Upper lobe of left lung (tissue), 6 donors: ENCODE data around the gene ERICH3. TPM values are rescaled to one million over a fixed set of nuclear protein-coding genes. Genes with fewer than 3 reads are reported as not detected.

Experiments
- ATAC-seq, 2 donors: fragments of 200-7000 bp; cut with Tn5 transposase; one replicate each; pipeline ENCODE4 v1.9.1; 2022; ENCODE audit warnings: mild to moderate bottlenecking in 2 of 2, moderate library complexity in 2 of 2; ENCODE audit not compliant: low FRiP score in 2 of 2
- DNase-seq, 2 donors: peaks; one replicate each; pipeline ENCODE4 v3.0.0-alpha.2; 2019 to 2020
- H3K27ac ChIP-seq, 4 donors: fragments of 200-600 bp; sonication (generic); one replicate each; pipeline ENCODE4 v1.5.1; 2016 to 2019
- H3K27me3 ChIP-seq, 4 donors: fragments of 200-600 bp; sonication (generic); one replicate each; pipeline ENCODE4 v1.5.1; 2017 to 2019
- H3K36me3 ChIP-seq, 4 donors: fragments of 200-600 bp; sonication (generic); one replicate each; pipeline ENCODE4 v1.5.1; 2016 to 2019
- H3K4me1 ChIP-seq, 4 donors: fragments of 200-600 bp; sonication (generic); one replicate each; pipeline ENCODE4 v1.5.1; 2018 to 2019
- H3K4me3 ChIP-seq, 4 donors: fragments of 200-600 bp; sonication (generic); one replicate each; pipeline ENCODE4 v1.5.1; 2017 to 2019; ENCODE audit warnings: mild to moderate bottlenecking in 2 of 4, moderate library complexity in 1 of 4
- H3K9me3 ChIP-seq, 4 donors: fragments of 200-600 bp; sonication (generic); one replicate each; pipeline ENCODE4 v1.5.1; 2018 to 2019
- EP300 ChIP-seq, 4 donors: sonication (generic); formaldehyde crosslinking; IDR thresholded peaks; one replicate each; pipeline ENCODE4 v1.5.1; 2017; ENCODE audit warnings: antibody characterized with exemption in 4 of 4, control low read depth in 2 of 4
- POLR2A ChIP-seq, 4 donors: fragments of 450-650 bp; IDR thresholded peaks; one replicate each; pipeline ENCODE4 v1.5.1; 2016 to 2017; ENCODE audit warnings: antibody characterized with exemption in 4 of 4, mild to moderate bottlenecking in 2 of 4
- POLR2AphosphoS5 ChIP-seq, 2 donors: sonication (generic); formaldehyde crosslinking; IDR thresholded peaks; one replicate each; pipeline ENCODE4 v1.5.1; 2017; ENCODE audit warnings: antibody characterized with exemption in 2 of 2
- WGBS, 2 donors: methylation state at CpG; one replicate each; pipeline ENCODE4 v1.1.5; 2017 to 2018; 5-methylcytosine and 5-hydroxymethylcytosine counted together
- total RNA-seq, 6 donors: library from RNA; depleted of rRNA in 4 of 6; stranded (reverse); fragments of >200 nt in 4 of 6; gene quantifications; one replicate each; pipeline versions ENCODE4 v1.1.0 to v1.2.1, GENCODE V29; 2016 to 2021
- TF ChIP-seq, protein P1 (sequence below), 6 experiments: fragments of 450-650 bp in 4 of 6; fragments of 200-600 bp in 2 of 6; sonication (generic) in 2 of 6; IDR thresholded peaks; one replicate each; pipeline ENCODE4 v1.5.1; 2016 to 2019; ENCODE audit warnings: antibody characterized with exemption in 6 of 6
- donor health status: DM: no; HTN: no; CAD: no; lungs with moderate emphysema.
- donor health status: DM: no; HTN: yes; CAD: no; lungs with severe emphysema.

Gene ERICH3
- total RNA-seq, 6 donors from 2014 or later: 0.23 to 37.5 (median 3.7) TPM

DNA sequence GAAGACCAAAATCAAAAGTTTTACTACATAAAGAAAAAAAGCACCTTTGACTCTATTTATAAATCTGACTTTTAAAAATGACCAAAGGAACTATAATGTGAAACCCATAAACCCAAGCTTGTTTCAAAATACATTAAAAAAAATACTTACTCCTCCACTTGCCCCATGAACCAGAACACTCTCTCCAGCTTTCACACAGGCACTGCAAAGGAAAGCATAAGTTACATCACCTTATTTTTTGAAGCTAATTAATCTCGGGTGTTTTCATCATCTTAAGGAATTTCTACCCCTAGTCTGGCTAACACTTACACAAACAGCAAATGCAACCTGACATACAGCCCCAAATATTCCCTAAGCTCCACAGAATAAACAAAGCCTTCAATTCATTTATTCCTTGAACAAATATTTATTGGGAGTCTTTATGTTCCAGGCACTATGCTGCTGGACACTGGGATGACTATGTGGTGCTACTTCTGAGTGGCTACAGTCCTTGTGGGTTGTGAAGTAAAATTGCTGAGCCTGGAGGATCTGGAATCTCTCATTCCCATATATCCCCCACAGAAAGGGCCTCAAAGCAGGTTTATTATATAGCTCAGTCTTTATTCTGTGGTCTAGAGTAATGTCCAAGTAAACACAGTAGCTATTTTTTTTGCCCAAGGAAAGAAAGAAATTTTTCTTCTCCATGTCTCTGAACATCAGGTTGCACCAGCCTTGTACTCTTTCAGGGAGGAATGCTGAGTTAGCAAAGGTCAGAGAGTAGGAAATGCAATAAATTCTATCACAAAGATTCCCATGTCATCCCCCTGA lies 41.0 kb upstream of the ERICH3 start:
- 68 to 79% methylated on average over 1 of the region's 1 CpG for WGBS, 2 donors
- peaks cover 5 to 92% (median 34%) of the 10 kb centered on the region in 4 donors for H3K36me3 ChIP-seq

DNA sequence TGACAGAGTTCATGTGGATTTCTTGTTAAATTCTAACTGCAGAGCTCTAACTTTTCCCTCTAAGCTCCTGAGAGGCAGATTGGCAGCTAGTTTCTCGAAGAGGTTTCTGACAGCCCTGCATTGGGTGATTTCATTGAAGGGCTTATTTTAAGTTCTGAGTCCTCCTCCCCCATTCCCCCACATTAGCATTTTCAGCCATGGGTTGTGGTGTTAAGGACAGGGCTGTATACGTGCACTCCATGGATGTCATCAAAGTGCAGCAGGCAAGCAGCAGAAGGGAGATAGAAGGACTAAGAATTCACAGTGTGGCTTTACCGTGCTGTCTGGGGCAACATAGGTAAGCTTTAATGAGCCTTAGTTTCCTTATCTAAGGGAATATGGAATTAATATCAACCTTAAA lies 40.3 kb upstream of the ERICH3 start:
- no peak overlapping the region for H3K27ac ChIP-seq

More for the DNA sequence above, 41.0 kb upstream of the ERICH3 start:
- Histone ChIP-seq H3K4me3 (no peak overlapping the region), H3K27ac (no peak overlapping the region), H3K27me3 (no peaks in the 10 kb centered on the region), H3K4me1 (no peaks in the 10 kb centered on the region), H3K9me3 (no peaks in the 10 kb centered on the region)
- ATAC-seq (no peak), DNase-seq (no peak)
- TF ChIP-seq POLR2A (IDR thresholded peaks at IDR 0.05) (no peak), EP300 (IDR thresholded peaks at IDR 0.05) (no peak), POLR2AphosphoS5 (IDR thresholded peaks at IDR 0.05) (no peak)
- TF ChIP-seq, protein P1, sequence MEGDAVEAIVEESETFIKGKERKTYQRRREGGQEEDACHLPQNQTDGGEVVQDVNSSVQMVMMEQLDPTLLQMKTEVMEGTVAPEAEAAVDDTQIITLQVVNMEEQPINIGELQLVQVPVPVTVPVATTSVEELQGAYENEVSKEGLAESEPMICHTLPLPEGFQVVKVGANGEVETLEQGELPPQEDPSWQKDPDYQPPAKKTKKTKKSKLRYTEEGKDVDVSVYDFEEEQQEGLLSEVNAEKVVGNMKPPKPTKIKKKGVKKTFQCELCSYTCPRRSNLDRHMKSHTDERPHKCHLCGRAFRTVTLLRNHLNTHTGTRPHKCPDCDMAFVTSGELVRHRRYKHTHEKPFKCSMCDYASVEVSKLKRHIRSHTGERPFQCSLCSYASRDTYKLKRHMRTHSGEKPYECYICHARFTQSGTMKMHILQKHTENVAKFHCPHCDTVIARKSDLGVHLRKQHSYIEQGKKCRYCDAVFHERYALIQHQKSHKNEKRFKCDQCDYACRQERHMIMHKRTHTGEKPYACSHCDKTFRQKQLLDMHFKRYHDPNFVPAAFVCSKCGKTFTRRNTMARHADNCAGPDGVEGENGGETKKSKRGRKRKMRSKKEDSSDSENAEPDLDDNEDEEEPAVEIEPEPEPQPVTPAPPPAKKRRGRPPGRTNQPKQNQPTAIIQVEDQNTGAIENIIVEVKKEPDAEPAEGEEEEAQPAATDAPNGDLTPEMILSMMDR (IDR thresholded peaks at IDR 0.05): no peak

GRCh38 chr1:74712881-74713280 lies 39.3 kb upstream of the ERICH3 start:
- DNase-seq (no peak), ATAC-seq (peak in 1 of 2 donors; percentile 61)

More for the DNA sequence above, 40.3 kb upstream of the ERICH3 start:
- H3K4me1 ChIP-seq: no peaks in the 10 kb centered on the region
- no peaks in the 10 kb centered on the region for H3K27me3 ChIP-seq
- TF ChIP-seq POLR2A (IDR thresholded peaks at IDR 0.05): no peak
- no peak for TF ChIP-seq EP300 (IDR thresholded peaks at IDR 0.05)
- TF ChIP-seq POLR2AphosphoS5 (IDR thresholded peaks at IDR 0.05): no peak
- TF ChIP-seq, protein P1 (IDR thresholded peaks at IDR 0.05): no peak
- H3K36me3 ChIP-seq: peaks cover 5 to 92% (median 34%) of the 10 kb centered on the region in 4 donors
- ATAC-seq (no peak), DNase-seq (no peak)
- 87 to 91% methylated on average over 3 of the region's 3 CpGs for WGBS, 2 donors
- no peak overlapping the region for H3K4me3 ChIP-seq
- H3K9me3 ChIP-seq: no peaks in the 10 kb centered on the region

DNA sequence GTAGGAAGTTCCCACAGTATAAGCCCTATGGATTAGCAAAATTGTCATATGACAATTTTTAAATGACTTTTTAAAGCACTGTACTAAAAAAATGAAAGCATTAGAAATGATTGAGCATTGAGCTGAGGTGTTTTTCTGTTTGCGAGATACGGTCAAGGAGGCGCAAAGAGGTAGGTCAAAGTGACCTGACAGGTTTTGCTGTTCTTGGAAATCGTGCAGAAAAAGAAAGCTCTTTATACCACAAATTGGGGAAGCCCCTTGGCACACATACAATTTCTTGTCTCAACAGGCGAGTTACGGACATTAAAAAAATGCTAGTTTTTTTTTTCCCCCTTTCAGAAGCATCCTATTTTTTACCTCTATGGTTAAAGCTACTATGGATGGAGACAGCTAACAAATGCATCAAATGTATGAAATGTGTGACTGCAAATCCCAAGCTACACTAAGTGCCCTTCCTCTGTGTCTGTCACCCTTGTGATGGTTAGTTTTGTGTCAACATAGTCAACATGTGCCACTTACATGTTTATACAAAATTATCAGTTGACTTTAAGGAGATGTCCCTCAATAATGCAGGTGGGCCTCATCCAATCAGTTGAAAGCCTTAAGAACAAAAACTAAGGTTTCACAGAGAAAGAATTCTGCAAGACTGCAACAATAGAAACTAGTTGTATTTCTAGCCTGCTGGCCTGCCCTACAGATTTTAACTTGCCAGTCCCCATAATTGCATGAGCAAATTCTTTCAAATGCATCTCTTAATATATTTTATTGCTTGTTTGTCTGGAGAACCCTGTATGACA lies 30.0 kb upstream of the ERICH3 start:
- Histone ChIP-seq H3K4me3 (no peak overlapping the region), H3K27me3 (no peaks in the 10 kb centered on the region), H3K36me3 (peaks cover 0 to 61% (median 13%) of the 10 kb centered on the region in 4 donors), H3K4me1 (no peaks in the 10 kb centered on the region), H3K27ac (no peak overlapping the region), H3K9me3 (no peaks in the 10 kb centered on the region)
- peak in 1 of 2 donors; percentile 24 for DNase-seq
- 64 to 66% methylated on average over 6 of the region's 6 CpGs for WGBS, 2 donors
- ATAC-seq: no peak
- TF ChIP-seq EP300 (IDR thresholded peaks at IDR 0.05) (no peak), POLR2AphosphoS5 (IDR thresholded peaks at IDR 0.05) (no peak), POLR2A (IDR thresholded peaks at IDR 0.05) (no peak)
- TF ChIP-seq, protein P1 (IDR thresholded peaks at IDR 0.05): no peak

More at GRCh38 chr1:74712881-74713280, 39.3 kb upstream of the ERICH3 start:
- TF ChIP-seq POLR2AphosphoS5 (IDR thresholded peaks at IDR 0.05): no peak
- no peak for TF ChIP-seq POLR2A (IDR thresholded peaks at IDR 0.05)
- no peak for TF ChIP-seq EP300 (IDR thresholded peaks at IDR 0.05)
- TF ChIP-seq, protein P1 (IDR thresholded peaks at IDR 0.05): no peak
- Histone ChIP-seq H3K4me1 (no peaks in the 10 kb centered on the region), H3K36me3 (peaks cover 5 to 92% (median 35%) of the 10 kb centered on the region in 4 donors), H3K9me3 (no peaks in the 10 kb centered on the region), H3K4me3 (no peak overlapping the region), H3K27ac (no peak overlapping the region), H3K27me3 (no peaks in the 10 kb centered on the region)
- 24 to 67% methylated on average over 1 of the region's 1 CpG for WGBS, 2 donors
